Mesendoderm (in vitro differentiated cells): ENCODE data around the gene CCDC187.

Source experiments
- DNase-seq: peaks from one replicate; pipeline ENCODE4 v3.0.0; 2013
- H2AK5ac ChIP-seq: 2 replicates; pipeline ENCODE4 v1.6.1; 2013; ENCODE audit warnings: low read length, inconsistent platforms
- H2BK120ac ChIP-seq: 2 replicates; pipeline ENCODE4 v1.6.1; 2013; ENCODE audit warnings: low read depth, mild to moderate bottlenecking, low read length, moderate library complexity, mixed read lengths
- H2BK15ac ChIP-seq: replicated peaks from 2 replicates; pipeline ENCODE4 v1.6.1; 2013; ENCODE audit warnings: low read depth, mild to moderate bottlenecking, moderate library complexity
- H2BK5ac ChIP-seq: 2 replicates; pipeline ENCODE4 v1.6.1; 2013; ENCODE audit warnings: low read length, inconsistent platforms
- H3K18ac ChIP-seq: 2 replicates; pipeline ENCODE4 v1.6.1; 2013; ENCODE audit warnings: mild to moderate bottlenecking, low read length, mixed read lengths
- H3K23ac ChIP-seq: one replicate; pipeline ENCODE4 v1.6.1; 2013; ENCODE audit warnings: low read length
- H3K27ac ChIP-seq: 2 replicates; pipeline ENCODE4 v1.5.1; 2013; ENCODE audit warnings: low read depth, mild to moderate bottlenecking, inconsistent platforms, low read length, moderate library complexity
- H3K27me3 ChIP-seq: 2 replicates; pipeline ENCODE4 v1.6.1; 2013; ENCODE audit warnings: low read length, control low read depth, mild to moderate bottlenecking, inconsistent platforms; ENCODE audit not compliant: insufficient read depth, poor library complexity
- H3K36me3 ChIP-seq: 2 replicates; pipeline ENCODE4 v1.6.1; 2013; ENCODE audit warnings: low read length, inconsistent platforms; ENCODE audit not compliant: control insufficient read depth, insufficient read depth
- H3K4ac ChIP-seq: one replicate; pipeline ENCODE4 v1.6.1; 2013; ENCODE audit warnings: low read depth, mild to moderate bottlenecking, low read length, moderate library complexity
- H3K4me1 ChIP-seq: 2 replicates; pipeline ENCODE4 v1.6.1; 2013; ENCODE audit warnings: low read depth, low read length, inconsistent platforms; ENCODE audit not compliant: control insufficient read depth
- H3K4me2 ChIP-seq: 2 replicates; pipeline ENCODE4 v1.6.1; 2013; ENCODE audit warnings: low read length
- H3K4me3 ChIP-seq: 2 replicates; pipeline ENCODE4 v1.5.1; 2013; ENCODE audit warnings: mild to moderate bottlenecking, low read length
- H3K56ac ChIP-seq: one replicate; pipeline ENCODE4 v1.6.1; 2013; ENCODE audit warnings: low read length
- H3K79me1 ChIP-seq: 2 replicates; pipeline ENCODE4 v1.6.1; 2013; ENCODE audit warnings: low read length, inconsistent platforms
- H3K79me2 ChIP-seq: 2 replicates; pipeline ENCODE4 v1.6.1; 2013; ENCODE audit warnings: mild to moderate bottlenecking, low read length; ENCODE audit not compliant: control insufficient read depth, insufficient read depth
- H3K9ac ChIP-seq: 2 replicates; pipeline ENCODE4 v1.6.1; 2013; ENCODE audit warnings: low read length, inconsistent platforms
- H4K5ac ChIP-seq: one replicate; pipeline ENCODE4 v1.6.1; 2013; ENCODE audit warnings: low read length
- H4K8ac ChIP-seq: one replicate; pipeline ENCODE4 v1.6.1; 2013; ENCODE audit warnings: low read depth, mild to moderate bottlenecking, control low read depth, low read length, moderate library complexity
- WGBS: extraction: QIAGEN DNeasy Blood & Tissue Kit; methylation state at CpG from one replicate; pipeline ENCODE4 v1.1.7; 2013; ENCODE audit warnings: low lambda C conversion rate, missing lambda C conversion rate; ENCODE audit not compliant: insufficient coverage; ENCODE audit errors: extremely low coverage; 5-methylcytosine and 5-hydroxymethylcytosine counted together

The CCDC187 gene

DNA sequence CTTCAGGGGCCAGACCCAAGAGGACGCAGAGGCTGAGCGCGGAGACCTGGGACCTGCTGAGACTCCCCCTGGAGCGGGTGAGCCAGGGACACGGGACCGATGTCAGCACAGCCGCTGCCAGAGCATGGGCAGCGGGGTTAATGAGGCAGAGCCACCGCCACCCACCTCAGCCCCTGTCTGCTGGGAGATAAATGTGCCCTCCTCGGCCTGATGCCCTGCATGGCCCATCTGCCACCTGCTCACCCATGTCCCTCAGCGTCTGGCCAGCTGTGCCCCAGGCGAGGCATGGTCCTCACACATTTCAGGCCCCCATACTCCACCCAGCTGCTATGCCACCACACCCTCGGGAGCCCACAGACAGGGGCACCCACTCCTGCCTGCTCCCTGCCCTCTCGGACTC lies 44.8 kb upstream of the CCDC187 start:
- no peaks in the 10 kb centered on the region for H3K36me3 ChIP-seq
- H3K4ac ChIP-seq = no peak overlapping the region
- H4K5ac ChIP-seq = no peak overlapping the region
- no peak overlapping the region for H3K23ac ChIP-seq
- H3K79me2 ChIP-seq = no peaks in the 10 kb centered on the region
- H3K27me3 ChIP-seq = no peaks in the 10 kb centered on the region
- no peaks in the 10 kb centered on the region for H3K4me1 ChIP-seq
- no peak overlapping the region for H3K9ac ChIP-seq
- no peak overlapping the region for H3K4me3 ChIP-seq
- no peak overlapping the region for H2AK5ac ChIP-seq
- DNase-seq = no peak
- H3K18ac ChIP-seq = no peak overlapping the region
- no peak overlapping the region for H3K56ac ChIP-seq
- no peak overlapping the region for H4K8ac ChIP-seq
- H3K4me2 ChIP-seq = no peak overlapping the region
- no peak overlapping the region for H2BK120ac ChIP-seq
- H2BK5ac ChIP-seq = no peak overlapping the region
- no CpG with 5 or more reads among the region's 14 CpGs for WGBS
- no peak overlapping the region for H3K27ac ChIP-seq
- H2BK15ac ChIP-seq = no peak overlapping the region
- no peaks in the 10 kb centered on the region for H3K79me1 ChIP-seq

GRCh38 chr9:136347472-136348256 lies 43.8 kb upstream of the CCDC187 start:
- Histone ChIP-seq H3K4ac (no peak overlapping the region), H3K4me2 (no peak overlapping the region), H3K56ac (no peak overlapping the region), H2BK15ac (no peak overlapping the region), H4K5ac (no peak overlapping the region), H2BK120ac (no peak overlapping the region), H3K23ac (no peak overlapping the region), H2AK5ac (no peak overlapping the region), H3K27me3 (no peaks in the 10 kb centered on the region), H3K9ac (no peak overlapping the region), H3K18ac (no peak overlapping the region), H2BK5ac (no peak overlapping the region), H3K27ac (no peak overlapping the region), H3K4me1 (no peaks in the 10 kb centered on the region), H3K36me3 (no peaks in the 10 kb centered on the region), H3K4me3 (no peak overlapping the region), H3K79me1 (no peaks in the 10 kb centered on the region), H4K8ac (no peak overlapping the region), H3K79me2 (no peaks in the 10 kb centered on the region)
- WGBS = no CpG with 5 or more reads among the region's 34 CpGs
- no peak for DNase-seq

GRCh38 chr9:136346927-136347465 lies 43.1 kb upstream of the CCDC187 start:
- Histone ChIP-seq H3K27me3 (no peaks in the 10 kb centered on the region), H4K8ac (no peak overlapping the region), H3K27ac (no peak overlapping the region), H3K4me2 (no peak overlapping the region), H4K5ac (no peak overlapping the region), H3K9ac (no peak overlapping the region), H3K4ac (no peak overlapping the region), H3K4me1 (no peaks in the 10 kb centered on the region), H3K56ac (no peak overlapping the region), H2BK120ac (no peak overlapping the region), H3K36me3 (no peaks in the 10 kb centered on the region), H2AK5ac (no peak overlapping the region), H3K79me1 (no peaks in the 10 kb centered on the region), H3K79me2 (no peaks in the 10 kb centered on the region), H2BK5ac (no peak overlapping the region), H3K23ac (no peak overlapping the region), H2BK15ac (no peak overlapping the region), H3K4me3 (no peak overlapping the region), H3K18ac (no peak overlapping the region)
- WGBS = no CpG with 5 or more reads among the region's 20 CpGs
- DNase-seq = no peak

DNA sequence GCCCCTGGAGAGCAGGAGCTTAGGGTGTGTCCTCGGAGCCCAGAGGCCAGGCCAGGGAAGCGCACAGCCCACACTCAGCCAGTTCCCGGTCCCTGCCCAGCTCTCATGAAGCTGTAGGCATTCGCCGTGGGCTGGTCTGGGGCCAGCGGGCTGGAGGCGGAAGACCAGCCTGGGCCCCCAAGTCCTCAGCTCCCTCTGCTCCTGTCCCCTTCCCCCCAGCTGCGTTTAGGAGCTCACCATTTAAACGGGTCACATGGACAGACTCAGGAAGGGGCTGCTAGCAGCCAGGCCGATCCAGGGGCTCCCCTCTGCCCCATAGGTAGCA lies 42.2 kb upstream of the CCDC187 start:
- no peak overlapping the region for H3K4me3 ChIP-seq
- WGBS = no CpG with 5 or more reads among the region's 10 CpGs

GRCh38 chr9:136345281-136346156 lies 41.6 kb upstream of the CCDC187 start:
- peak overlapping the region; percentile 60 for H3K56ac ChIP-seq
- no peaks in the 10 kb centered on the region for H3K79me1 ChIP-seq
- no peak overlapping the region for H2AK5ac ChIP-seq
- H3K27ac ChIP-seq = no peak overlapping the region
- no peak overlapping the region for H2BK15ac ChIP-seq
- no peak overlapping the region for H4K5ac ChIP-seq
- H3K27me3 ChIP-seq = no peaks in the 10 kb centered on the region
- H3K4me3 ChIP-seq = no peak overlapping the region
- no peak overlapping the region for H2BK5ac ChIP-seq
- no peaks in the 10 kb centered on the region for H3K36me3 ChIP-seq
- no peak overlapping the region for H3K23ac ChIP-seq
- H3K4me1 ChIP-seq = no peaks in the 10 kb centered on the region
- H3K4ac ChIP-seq = no peak overlapping the region
- no peaks in the 10 kb centered on the region for H3K79me2 ChIP-seq
- no peak overlapping the region for H4K8ac ChIP-seq
- H3K18ac ChIP-seq = no peak overlapping the region
- H3K4me2 ChIP-seq = no peak overlapping the region
- H3K9ac ChIP-seq = peak overlapping the region; percentile 19
- H2BK120ac ChIP-seq = no peak overlapping the region
- peak; percentile 60 for DNase-seq
- WGBS = no CpG with 5 or more reads among the region's 43 CpGs

More for the DNA sequence above, 42.2 kb upstream of the CCDC187 start:
- H3K18ac ChIP-seq = no peak overlapping the region
- H3K4ac ChIP-seq = no peak overlapping the region
- H3K23ac ChIP-seq = no peak overlapping the region
- no peaks in the 10 kb centered on the region for H3K36me3 ChIP-seq
- H3K79me1 ChIP-seq = no peaks in the 10 kb centered on the region
- no peaks in the 10 kb centered on the region for H3K27me3 ChIP-seq
- H2BK120ac ChIP-seq = no peak overlapping the region
- H2BK15ac ChIP-seq = no peak overlapping the region
- H3K79me2 ChIP-seq = no peaks in the 10 kb centered on the region
- no peak overlapping the region for H2BK5ac ChIP-seq
- peak overlapping the region; percentile 34 for H3K9ac ChIP-seq
- no peak for DNase-seq
- no peak overlapping the region for H3K27ac ChIP-seq
- no peaks in the 10 kb centered on the region for H3K4me1 ChIP-seq
- H3K4me2 ChIP-seq = no peak overlapping the region
- no peak overlapping the region for H4K5ac ChIP-seq
- peak overlapping the region; percentile 60 for H3K56ac ChIP-seq
- H2AK5ac ChIP-seq = no peak overlapping the region
- no peak overlapping the region for H4K8ac ChIP-seq
